PC-3 (cell line): ENCODE data around the gene MACROD2. TPM values are rescaled to one million over a fixed set of nuclear protein-coding genes. Genes with fewer than 3 reads are reported as not detected.

Experiments
- ATAC-seq: fragments of 200-7000 bp; cut with Tn5 transposase; 2 replicates; pipeline ENCODE4 v1.9.1; 2020; ENCODE audit warnings: mild to moderate bottlenecking, moderate library complexity
- BruUV-seq: library from RNA; stranded (reverse); fragments of 400-500 nt; replicated peaks from 2 replicates; lab custom pipeline; 2021; lab: Mats Ljungman, UMichigan
- CTCF ChIA-PET: fragments of 300-600 bp; sonication (Branson Sonifier 250); formaldehyde crosslinking; loops from one replicate; lab custom pipeline; 2022; ENCODE audit warnings: antibody characterized with exemption; lab: Charles Lee
- POLR2A ChIA-PET: fragments of 300-600 bp; sonication (Branson Sonifier 250); formaldehyde crosslinking; loops from one replicate; lab custom pipeline; 2022; ENCODE audit warnings: antibody characterized with exemption; ENCODE audit not compliant: unreplicated experiment; lab: Charles Lee
- DNase-seq: peaks from one replicate; pipeline ENCODE4 v3.0.0-alpha.2; 2015
- H2AFZ ChIP-seq: fragments of 300-600 bp; sonication (generic); 2 replicates; pipeline ENCODE4 v1.6.0; 2016; ENCODE audit warnings: antibody characterized with exemption, low read length
- H3F3A ChIP-seq: fragments of 300-600 bp; sonication (generic); one replicate; pipeline ENCODE4 v1.6.0; 2017; ENCODE audit warnings: antibody characterized with exemption, low read length, control low read depth, mild to moderate bottlenecking; ENCODE audit not compliant: unreplicated experiment
- H3K27ac ChIP-seq: fragments of 300-600 bp; sonication (generic); 2 replicates; pipeline ENCODE4 v1.5.1; 2016; ENCODE audit warnings: mild to moderate bottlenecking, low read length
- H3K27me3 ChIP-seq: fragments of 300-600 bp; sonication (generic); 2 replicates; pipeline ENCODE4 v1.6.1; 2016; ENCODE audit warnings: low read length, mixed read lengths
- H3K36me3 ChIP-seq: fragments of 300-600 bp; sonication (generic); 2 replicates; pipeline ENCODE4 v1.6.1; 2016; ENCODE audit warnings: low read depth, mixed run types, low read length, mixed read lengths
- H3K4me1 ChIP-seq: fragments of 300-600 bp; sonication (generic); 2 replicates; pipeline ENCODE4 v1.5.1; 2016; ENCODE audit warnings: low read length; ENCODE audit not compliant: insufficient read depth
- H3K4me2 ChIP-seq: fragments of 300-600 bp; sonication (generic); 2 replicates; pipeline ENCODE4 v1.6.0; 2016; ENCODE audit warnings: low read length
- H3K4me3 ChIP-seq: fragments of 300-600 bp; sonication (generic); 2 replicates; pipeline ENCODE4 v1.5.1; 2016; ENCODE audit warnings: mild to moderate bottlenecking, low read length, mixed read lengths
- H3K79me2 ChIP-seq: fragments of 300-600 bp; sonication (generic); 2 replicates; pipeline ENCODE4 v1.6.1; 2017; ENCODE audit warnings: low read length, mixed read lengths
- H3K9ac ChIP-seq: fragments of 300-600 bp; sonication (generic); 2 replicates; pipeline ENCODE4 v1.6.0; 2016; ENCODE audit warnings: mild to moderate bottlenecking, low read length
- H3K9me2 ChIP-seq: fragments of 300-600 bp; sonication (generic); replicated peaks from 2 replicates; pipeline ENCODE4 v1.6.1; 2016; ENCODE audit warnings: mixed run types, low read length, mixed read lengths
- H3K9me3 ChIP-seq: fragments of 300-600 bp; sonication (generic); 2 replicates; pipeline ENCODE4 v1.6.1; 2016; ENCODE audit warnings: low read length, mixed read lengths
- H4K20me1 ChIP-seq: fragments of 300-600 bp; sonication (generic); 2 replicates; pipeline ENCODE4 v1.6.1; 2016; ENCODE audit warnings: low read length, mixed read lengths
- CTCF ChIP-seq: fragments of 300-600 bp; sonication (generic); conservative IDR thresholded peaks from 2 replicates; pipeline ENCODE4 v1.5.1; 2017; ENCODE audit warnings: antibody characterized with exemption, low read depth, mild to moderate bottlenecking, low read length
- EZH2 ChIP-seq: fragments of 300-600 bp; sonication (generic); IDR thresholded peaks from one replicate; pipeline ENCODE4 v1.6.1; 2017; ENCODE audit warnings: antibody characterized with exemption, mild to moderate bottlenecking, low read length; ENCODE audit not compliant: unreplicated experiment
- EZH2phosphoT487 ChIP-seq: fragments of 300-600 bp; sonication (generic); IDR thresholded peaks from 2 replicates; pipeline ENCODE4 v1.6.1; 2018; ENCODE audit warnings: mild to moderate bottlenecking, antibody characterized with exemption, low read length, borderline replicate concordance
- intact Hi-C: fragments of 100-400 bp; cut with micrococcal nuclease; formaldehyde crosslinking; loops from 2 replicates; pipeline ENCODE4 v1.9.0; 2023
- total RNA-seq: library from RNA; depleted of rRNA; stranded (reverse); fragments of >200 nt; gene quantifications from 2 replicates; pipeline ENCODE4 v1.2.3, GENCODE V29; 2014

Gene MACROD2
- total RNA-seq, 1 experiment from 2014 or later: 3.1 TPM

- intact Hi-C loops: no loop called here
- no TSS peak for BruUV-seq
Observed at GRCh38 chr20:15058841-15059240, 1063.5 kb downstream of the MACROD2 start.

GRCh38 chr20:15059438-15059837 lies 1064.1 kb downstream of the MACROD2 start:
- Histone ChIP-seq H3K4me2 (no peak overlapping the region), H4K20me1 (no peaks in the 10 kb centered on the region), H3K4me3 (no peak overlapping the region), H2AFZ (no peak overlapping the region), H3K9me3 (no peaks in the 10 kb centered on the region), H3K9me2 (no peaks in the 10 kb centered on the region), H3K36me3 (no peaks in the 10 kb centered on the region), H3K4me1 (no peaks in the 10 kb centered on the region), H3F3A (no peaks in the 10 kb centered on the region), H3K27ac (no peak overlapping the region), H3K9ac (no peak overlapping the region), H3K79me2 (no peaks in the 10 kb centered on the region), H3K27me3 (no peaks in the 10 kb centered on the region)
- BruUV-seq: no TSS peak
- CTCF ChIA-PET: no interaction called here
- TF ChIP-seq EZH2phosphoT487 (no peak), CTCF (no peak), EZH2 (no peak)
- ATAC-seq: no peak
- DNase-seq: no peak
- intact Hi-C loops: no loop called here
- POLR2A ChIA-PET: no interaction called here

More at GRCh38 chr20:15058841-15059240, 1063.5 kb downstream of the MACROD2 start:
- H3K4me2 ChIP-seq: no peak overlapping the region
- no peak for ATAC-seq
- H3K27ac ChIP-seq: no peak overlapping the region
- no peak overlapping the region for H3K4me3 ChIP-seq
- no peaks in the 10 kb centered on the region for H3K9me2 ChIP-seq
- ChIA-PET POLR2A (no interaction called here), CTCF (no interaction called here)
- H3K9me3 ChIP-seq: no peaks in the 10 kb centered on the region
- no peaks in the 10 kb centered on the region for H3K27me3 ChIP-seq
- H3K79me2 ChIP-seq: no peaks in the 10 kb centered on the region
- DNase-seq: no peak
- no peaks in the 10 kb centered on the region for H4K20me1 ChIP-seq
- H3K9ac ChIP-seq: no peak overlapping the region
- H3K36me3 ChIP-seq: no peaks in the 10 kb centered on the region
- TF ChIP-seq EZH2: no peak
- no peak for TF ChIP-seq EZH2phosphoT487
- no peak for TF ChIP-seq CTCF
- H3K4me1 ChIP-seq: no peaks in the 10 kb centered on the region
- H3F3A ChIP-seq: no peaks in the 10 kb centered on the region
- no peak overlapping the region for H2AFZ ChIP-seq

- H3K9ac ChIP-seq: no peak overlapping the region
- H3K4me1 ChIP-seq: no peaks in the 10 kb centered on the region
- no peaks in the 10 kb centered on the region for H3K9me2 ChIP-seq
- no peak overlapping the region for H3K4me2 ChIP-seq
- no TSS peak for BruUV-seq
- TF ChIP-seq EZH2phosphoT487: no peak
- no peak for TF ChIP-seq EZH2
- no peak for TF ChIP-seq CTCF
- no peak overlapping the region for H2AFZ ChIP-seq
- no peaks in the 10 kb centered on the region for H3K36me3 ChIP-seq
- intact Hi-C loops: no loop called here
- no peak for ATAC-seq
- no peaks in the 10 kb centered on the region for H3K9me3 ChIP-seq
- no peaks in the 10 kb centered on the region for H3F3A ChIP-seq
- no peaks in the 10 kb centered on the region for H4K20me1 ChIP-seq
- no peak overlapping the region for H3K4me3 ChIP-seq
- ChIA-PET CTCF (no interaction called here), POLR2A (no interaction called here)
- H3K79me2 ChIP-seq: no peaks in the 10 kb centered on the region
- H3K27ac ChIP-seq: no peak overlapping the region
- no peak for DNase-seq
- H3K27me3 ChIP-seq: no peaks in the 10 kb centered on the region
Observed at GRCh38 chr20:15060265-15061060, 1065.1 kb downstream of the MACROD2 start.
